Stimulated activated CD4-positive, alpha-beta T cell treated with anti-CD3 and anti-CD28 coated beads, TNF-alpha, amount 100 ng/mL, for 4 hours (primary cell): ENCODE data around the gene TUBGCP6.
"Not testable (repeated sequence)": the region's sequence is repeated elsewhere in the genome, so short reads cannot be mapped to it uniquely, and the experiment has no call there.

Source experiments
- DNase-seq, 3 experiments: peaks; one replicate each; pipeline ENCODE4 v3.0.0-alpha.2; 2020; ENCODE audit warnings: low read depth in 3 of 3

Gene TUBGCP6

DNA sequence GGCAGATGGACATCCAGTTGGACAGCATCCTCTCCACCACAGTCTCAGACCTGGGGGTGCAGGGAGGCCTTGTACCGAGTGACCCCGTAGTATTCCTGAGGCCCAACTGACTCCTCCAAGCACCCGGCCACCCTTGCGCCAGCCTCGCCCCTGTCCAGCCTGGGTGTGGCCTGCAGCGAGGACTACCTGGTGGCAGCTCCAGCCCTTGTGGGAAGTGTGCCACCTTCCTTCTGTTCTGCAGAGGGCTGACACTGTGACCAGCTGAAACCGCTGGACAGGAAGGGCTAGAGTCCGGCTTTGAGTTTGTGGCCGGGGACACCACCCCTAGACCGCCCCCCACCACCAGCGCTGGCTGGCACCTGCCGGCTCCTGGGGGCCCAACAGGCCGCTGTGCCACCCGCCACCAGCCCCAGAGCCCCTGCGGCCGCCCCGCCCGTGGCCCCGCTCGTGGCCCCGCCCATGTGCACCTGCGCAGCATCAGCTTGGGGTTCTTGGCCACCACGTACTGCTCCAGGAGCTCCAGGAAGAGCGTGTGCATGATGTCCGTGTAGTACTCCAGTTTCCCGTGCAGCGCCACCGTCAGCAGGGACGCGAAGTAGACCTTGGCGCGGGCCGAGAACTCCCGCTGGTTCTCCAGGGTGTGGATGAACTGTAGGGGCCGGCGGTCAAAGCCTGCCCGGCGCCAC, 35.3 kb upstream of the TUBGCP6 start:
- no peak for DNase-seq

DNA sequence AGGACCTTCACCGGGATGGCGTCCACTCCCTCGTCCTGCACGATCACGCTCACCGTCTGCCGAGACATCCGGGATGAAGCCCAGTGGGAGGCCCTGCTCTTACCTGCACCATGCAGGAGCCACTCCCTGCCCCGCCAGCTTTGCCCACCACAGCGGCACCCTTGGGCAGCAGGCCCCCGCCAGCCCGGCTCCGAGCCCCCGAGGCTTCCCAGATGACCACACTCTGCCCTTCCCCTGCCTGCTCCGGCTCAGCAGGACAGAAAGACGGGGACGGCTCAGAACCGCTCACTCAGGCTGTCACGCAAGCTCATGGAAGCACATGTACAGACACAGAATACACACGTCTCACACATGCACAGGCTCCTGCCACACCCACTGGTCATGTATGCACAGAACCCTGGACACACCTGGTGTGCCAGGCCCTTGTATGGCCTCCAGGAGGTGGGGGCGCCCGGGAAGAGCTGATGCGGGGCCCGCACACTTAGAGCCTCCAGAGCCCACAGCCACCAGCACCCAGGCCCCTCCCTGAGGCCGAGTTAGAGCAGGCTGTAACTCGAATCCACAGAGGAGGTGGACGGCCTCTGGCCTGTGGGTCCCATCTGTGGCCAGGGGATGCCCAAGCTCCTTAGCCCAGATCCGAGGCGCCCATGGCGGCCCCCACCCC, 34.3 kb upstream of the TUBGCP6 start:
- DNase-seq, result no peak

- DNase-seq, result no peak
These were observed 33.6 kb upstream of the TUBGCP6 start for GRCh38 chr22:50278461-50278860.

DNA sequence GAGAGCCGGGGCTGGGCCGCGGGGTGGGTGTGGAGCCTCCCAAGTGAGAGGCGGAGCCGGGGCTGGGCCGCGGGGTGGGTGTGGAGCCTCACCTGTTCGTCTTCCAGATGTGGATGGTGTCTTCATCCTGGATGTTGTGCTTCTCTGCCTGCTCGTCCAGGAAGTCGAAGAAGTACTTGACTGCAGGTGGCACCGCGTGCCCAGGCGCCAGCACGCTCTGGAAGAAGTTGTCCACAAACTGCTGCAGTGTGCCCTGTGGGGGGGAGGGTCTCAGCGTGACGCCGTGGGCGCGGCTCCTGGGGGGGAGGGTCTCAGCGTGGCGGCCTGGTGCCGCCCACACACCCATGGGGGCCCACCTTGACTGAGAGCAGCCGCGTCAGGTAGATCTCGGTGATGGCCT, 32.9 kb upstream of the TUBGCP6 start:
- no peak for DNase-seq

DNA sequence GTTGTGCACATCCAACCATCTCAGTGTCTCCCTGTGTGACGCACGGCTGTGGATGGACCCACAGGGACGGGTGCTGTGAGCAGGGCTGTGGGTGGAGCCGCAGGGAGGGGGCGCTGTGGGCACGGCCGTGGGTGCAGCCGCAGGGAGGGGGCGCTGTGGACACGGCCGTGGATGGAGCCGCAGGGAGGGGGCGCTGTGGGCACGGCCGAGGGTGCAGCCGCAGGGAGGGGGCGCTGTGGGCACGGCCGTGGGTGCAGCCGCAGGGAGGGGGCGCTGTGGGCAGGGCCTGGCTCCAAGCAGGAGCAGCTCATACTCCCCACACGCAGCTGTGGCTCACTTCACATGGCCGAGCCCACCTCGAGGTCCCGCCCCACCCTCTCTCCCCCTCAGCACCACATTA, 31.3 kb upstream of the TUBGCP6 start:
- DNase-seq, result no peak

- DNase-seq, result no peak
These were observed 30.6 kb upstream of the TUBGCP6 start for GRCh38 chr22:50275181-50276055.

DNA sequence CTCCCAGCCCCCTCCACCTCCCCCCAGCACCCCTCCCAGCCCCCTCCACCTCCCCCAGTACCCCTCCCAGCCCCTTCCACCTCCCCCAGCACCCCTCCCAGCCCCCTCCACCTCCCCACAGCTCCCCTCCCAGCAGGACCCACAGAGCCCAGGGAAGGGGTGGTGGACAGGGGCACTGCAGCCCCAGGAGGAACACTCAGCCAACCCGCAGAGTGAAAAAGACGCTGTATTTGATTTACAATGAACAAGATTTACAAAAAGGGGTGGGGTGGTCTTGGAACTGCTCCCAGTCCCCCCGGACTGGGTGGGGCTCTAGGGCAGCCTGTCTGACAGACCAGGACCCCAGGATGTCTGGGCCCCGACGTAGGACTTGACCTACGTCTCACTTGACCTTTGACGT, 29.9 kb upstream of the TUBGCP6 start:
- no peak for DNase-seq

- DNase-seq, result no peak
These were observed 29.5 kb upstream of the TUBGCP6 start for GRCh38 chr22:50274311-50274710.

DNA sequence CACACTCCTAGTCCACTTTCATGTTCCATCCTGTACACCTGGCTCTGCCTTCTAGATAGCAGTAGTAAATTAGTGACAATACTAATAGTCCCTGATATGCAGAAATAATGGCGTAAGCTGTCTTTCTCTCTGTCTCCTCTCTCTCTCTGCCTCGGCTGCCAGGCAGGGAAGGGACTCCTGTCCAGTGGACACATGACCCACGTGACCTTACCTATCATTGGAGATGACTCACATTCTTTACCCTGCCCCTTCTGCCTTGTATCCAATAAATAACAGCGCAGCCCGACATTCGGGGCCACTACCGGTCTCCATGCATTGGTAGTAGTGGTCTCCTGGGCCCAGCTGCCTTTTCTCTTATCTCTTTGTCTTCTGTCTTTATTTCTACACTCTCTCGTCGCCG, 29.0 kb upstream of the TUBGCP6 start:
- DNase-seq, result not testable (repeated sequence)

GRCh38 chr22:50273352-50273751, 28.5 kb upstream of the TUBGCP6 start:
- not testable (repeated sequence) for DNase-seq

- no peak for DNase-seq
These were observed 27.4 kb upstream of the TUBGCP6 start for GRCh38 chr22:50272044-50272802.

GRCh38 chr22:50271519-50271970, 26.7 kb upstream of the TUBGCP6 start:
- peak in 2 of 3 experiments; percentile 44 to 47 for DNase-seq

DNA sequence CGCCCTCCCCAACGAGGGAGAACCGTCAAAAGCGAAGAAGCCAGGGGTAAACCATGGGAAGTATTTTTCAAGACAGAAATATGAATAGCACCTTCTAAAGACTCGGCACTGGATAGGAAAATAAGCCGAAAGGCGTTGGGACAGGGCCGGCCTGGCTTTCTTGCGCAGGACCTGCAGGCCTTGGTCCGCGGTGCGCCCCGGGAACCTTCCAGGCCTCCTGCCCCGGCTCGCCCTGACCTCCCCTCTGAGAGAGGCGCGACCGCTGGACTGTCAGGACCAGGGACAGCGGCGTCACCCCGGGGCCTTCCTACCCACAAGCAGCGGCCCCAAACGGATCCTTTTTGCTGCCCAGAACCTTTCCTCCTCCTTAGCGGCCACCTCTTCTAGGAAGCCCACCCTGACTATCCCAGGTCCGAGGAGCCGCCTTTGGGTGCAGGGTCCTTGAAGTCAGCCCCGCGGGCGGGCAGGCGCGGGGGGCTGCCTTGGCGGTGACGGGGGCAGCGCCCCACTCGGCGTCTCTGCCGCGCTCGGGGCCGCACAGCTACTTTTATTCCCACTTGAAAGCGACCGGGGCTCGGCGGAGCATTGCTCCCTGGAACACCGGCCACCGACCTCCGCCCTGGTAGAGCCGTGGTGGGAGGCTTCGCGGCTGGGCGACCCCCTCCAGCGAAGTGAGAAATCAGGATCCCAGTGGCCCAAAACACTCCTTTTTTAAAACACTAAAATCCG, 26.0 kb upstream of the TUBGCP6 start:
- DNase-seq, result peak; percentile 34 to 48 (median 45)

- DNase-seq, result peak; percentile 53 to 63 (median 57)
These were observed 25.3 kb upstream of the TUBGCP6 start, which contains the start of gene MAPK11 for GRCh38 chr22:50269970-50270665. Gene MAPK11, minus strand, starts transcription at chr22:50270380. Its CDS starts 88 bp downstream, at chr22:50270292.

DNA sequence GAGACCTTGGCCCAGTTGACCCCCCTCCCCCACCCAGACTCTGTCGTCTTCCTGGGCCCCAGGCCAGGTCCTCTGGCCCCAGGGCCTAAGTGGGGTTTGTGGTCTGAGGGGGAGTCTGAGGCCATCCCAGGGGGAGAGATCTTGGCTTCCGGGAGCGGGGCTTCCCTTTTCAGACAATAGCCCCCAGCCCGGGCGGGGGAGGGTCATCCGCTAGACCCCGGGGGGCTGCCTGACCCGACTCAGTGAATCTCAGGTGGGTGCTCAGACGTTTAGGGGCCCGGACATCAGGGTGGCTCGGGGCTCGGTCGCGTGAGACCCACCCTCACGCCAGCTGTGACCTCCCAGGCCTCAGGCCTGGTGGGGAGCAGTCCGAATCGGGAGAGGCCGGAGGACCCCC, 24.7 kb upstream of the TUBGCP6 start:
- DNase-seq, result no peak

DNA sequence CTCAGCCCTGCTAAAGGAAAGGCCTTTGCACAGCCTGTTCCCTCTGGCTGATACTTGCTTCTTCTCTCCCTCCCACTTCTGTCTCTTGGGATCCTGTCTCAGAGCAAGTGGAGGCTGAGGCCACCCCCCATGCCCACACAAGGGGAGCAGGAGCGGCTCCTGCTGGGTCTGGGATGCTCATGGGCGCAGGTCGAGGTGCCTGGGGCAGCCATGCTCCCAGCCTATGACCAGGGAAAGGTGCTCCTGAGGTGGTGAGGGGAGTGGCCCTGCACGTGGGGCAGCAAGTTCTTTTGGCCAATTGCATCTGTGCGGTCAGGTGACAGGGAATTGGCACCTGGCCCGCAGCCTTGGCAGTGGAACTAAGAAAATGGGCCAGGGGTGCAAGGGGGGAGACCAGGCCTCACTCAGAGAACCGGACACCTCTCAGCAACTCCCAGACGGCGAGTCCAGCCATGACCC, 23.9 kb upstream of the TUBGCP6 start:
- no peak for DNase-seq

DNA sequence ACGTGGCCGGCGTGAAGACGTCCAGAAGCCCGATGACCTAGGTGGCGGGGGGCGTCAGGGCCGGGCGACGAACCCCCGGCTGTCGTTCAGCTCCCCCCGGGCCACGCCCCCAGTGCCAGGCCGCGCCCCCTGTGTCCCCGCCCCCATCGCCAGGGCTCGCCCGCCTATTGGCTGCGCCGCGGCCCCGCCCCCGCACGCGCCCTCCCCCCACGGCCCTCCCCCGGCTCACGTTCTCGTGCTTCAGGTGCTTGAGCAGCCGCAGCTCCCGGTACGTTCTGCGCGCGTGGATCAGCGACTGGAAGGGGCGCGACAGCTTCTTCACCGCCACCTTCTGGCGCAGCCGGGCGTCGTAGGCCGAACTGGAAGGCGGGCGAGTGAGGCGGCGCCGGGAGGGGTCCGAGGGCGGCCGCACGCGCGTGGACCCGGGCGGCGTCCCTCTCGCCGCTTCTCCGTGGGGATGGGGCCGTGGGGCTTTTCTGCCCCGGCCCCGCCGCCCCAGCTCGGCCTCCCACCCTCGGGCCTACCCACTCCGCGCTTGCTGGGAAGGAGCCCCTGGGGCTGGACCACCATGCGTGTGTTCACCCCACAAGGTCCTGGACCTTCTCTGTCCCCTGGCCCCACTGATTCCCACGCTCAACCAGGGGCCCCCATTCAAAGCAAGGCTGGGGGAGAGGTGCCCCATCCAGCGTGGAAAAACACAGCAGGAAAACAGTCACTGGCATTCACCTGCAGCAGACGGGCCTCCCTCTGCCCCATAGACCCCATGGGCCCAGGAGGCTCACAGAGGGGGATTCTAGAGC, 23.0 kb upstream of the TUBGCP6 start:
- DNase-seq, result peak in 2 of 3 experiments; percentile 27 to 39

- no peak for DNase-seq
These were observed 22.2 kb upstream of the TUBGCP6 start for GRCh38 chr22:50266994-50267393.

- no peak for DNase-seq
These were observed 20.3 kb upstream of the TUBGCP6 start for GRCh38 chr22:50264946-50265669.
